Stimulated activated CD4-positive, alpha-beta T cell treated with anti-CD3 and anti-CD28 coated beads, Interleukin-2, amount 100 ng/mL, for 48 hours (primary cell): ENCODE measurements around the gene DCLRE1C.
"Not testable (repeated sequence)": the region's sequence is repeated elsewhere in the genome, so short reads cannot be mapped to it uniquely, and the experiment has no call there.

Source experiments
- DNase-seq, 2 donors: peaks; one replicate each; pipeline ENCODE4 v3.0.0-alpha.2; 2020

Gene DCLRE1C

GRCh38 chr10:14879124-14879927, 74.6 kb downstream of the DCLRE1C start:
- DNase-seq = peak; percentile 28 to 33

DNA sequence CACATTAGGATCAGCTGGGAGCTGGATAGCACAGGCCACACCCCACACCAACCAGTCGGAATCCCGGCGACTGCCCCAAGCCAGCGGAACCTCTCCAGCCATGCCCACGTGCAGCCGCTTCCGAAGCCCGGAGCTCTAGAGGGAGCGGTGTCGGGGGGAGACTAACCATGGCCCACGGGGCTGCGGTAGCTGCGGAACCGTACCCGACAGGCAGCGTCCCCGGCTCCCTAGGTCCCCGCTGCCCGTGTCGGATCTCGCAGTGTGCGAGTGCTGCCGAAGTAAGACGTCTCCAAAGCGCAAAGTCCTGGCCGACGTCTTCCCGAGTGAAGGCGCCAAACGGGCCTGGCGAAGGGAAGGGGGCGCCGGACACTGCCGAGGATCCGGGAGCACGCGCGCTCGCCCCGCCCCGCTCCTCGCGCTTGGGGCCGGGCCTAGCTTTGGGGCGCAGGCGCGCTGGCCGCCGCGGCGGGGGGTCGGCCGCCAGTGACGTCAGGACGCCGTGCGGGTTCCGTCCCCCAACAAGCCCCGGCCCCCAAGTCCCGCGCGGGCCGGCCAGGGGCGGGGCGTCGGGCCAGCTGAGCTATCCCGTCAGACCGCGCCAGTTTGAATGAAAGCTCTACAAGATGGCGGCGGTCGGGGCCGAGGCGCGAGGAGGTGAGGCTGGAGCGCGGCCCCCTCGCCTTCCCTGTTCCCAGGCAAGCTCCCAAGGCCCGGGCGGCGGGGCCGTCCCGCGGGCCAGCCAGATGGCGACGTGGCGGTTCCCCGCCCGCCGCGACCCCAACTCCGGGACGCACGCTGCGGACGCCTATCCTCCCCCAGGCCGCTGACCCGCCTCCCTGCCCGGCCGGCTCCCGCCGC, 75.4 kb downstream of the DCLRE1C start, which contains the start of gene SUV39H2:
SUV39H2 (plus strand) TSS at position 601 of the 858 bp plus-strand sequence; CDS start at position 624, 23 bp downstream.
- DNase-seq = peak; percentile 84 to 92

DNA sequence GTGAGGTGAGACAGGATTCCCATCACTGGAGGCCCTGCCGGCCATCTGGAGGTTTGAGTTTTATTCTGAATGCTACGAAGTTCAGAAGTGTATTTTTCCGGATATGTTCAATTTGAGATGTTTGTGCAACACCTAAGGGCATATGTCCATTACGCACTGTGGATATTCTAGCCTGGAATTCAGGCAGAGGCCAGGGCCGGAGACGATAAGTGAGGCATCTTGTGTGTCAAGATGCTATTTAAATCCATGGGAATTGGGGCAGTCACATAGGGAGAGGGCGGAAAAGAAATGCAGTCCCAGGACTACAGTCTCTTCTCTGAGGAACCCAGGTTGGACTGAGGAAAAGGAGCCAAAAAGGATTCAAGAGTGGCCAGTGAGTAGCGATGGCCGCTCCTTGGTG, 77.1 kb downstream of the DCLRE1C start:
- no peak for DNase-seq

DNA sequence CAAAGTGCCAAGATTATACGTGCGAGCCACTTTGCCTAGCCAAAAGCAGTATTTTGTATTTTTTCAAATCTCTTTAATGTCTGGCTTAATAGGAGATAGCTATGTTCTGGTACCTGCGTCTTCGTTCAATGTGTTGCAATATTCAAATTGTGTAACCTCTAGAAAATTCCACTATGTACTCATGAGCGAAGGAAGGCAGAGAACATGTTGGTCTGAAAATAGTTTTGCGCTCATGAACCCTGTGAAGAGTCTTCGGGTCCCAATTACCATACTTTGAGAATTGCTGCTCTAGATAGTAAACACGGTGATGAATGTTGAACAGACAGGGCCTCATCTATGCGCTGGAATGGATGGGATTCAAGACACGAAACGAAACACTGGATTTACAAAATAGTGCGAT, 78.0 kb downstream of the DCLRE1C start:
- DNase-seq = no peak

- no peak for DNase-seq
Observed at GRCh38 chr10:14873090-14873760, 80.7 kb downstream of the DCLRE1C start.

GRCh38 chr10:14864871-14865270, 89.0 kb downstream of the DCLRE1C start:
- DNase-seq = not testable (repeated sequence)

- DNase-seq = not testable (repeated sequence)
Observed at GRCh38 chr10:14864466-14864865, 89.4 kb downstream of the DCLRE1C start.

DNA sequence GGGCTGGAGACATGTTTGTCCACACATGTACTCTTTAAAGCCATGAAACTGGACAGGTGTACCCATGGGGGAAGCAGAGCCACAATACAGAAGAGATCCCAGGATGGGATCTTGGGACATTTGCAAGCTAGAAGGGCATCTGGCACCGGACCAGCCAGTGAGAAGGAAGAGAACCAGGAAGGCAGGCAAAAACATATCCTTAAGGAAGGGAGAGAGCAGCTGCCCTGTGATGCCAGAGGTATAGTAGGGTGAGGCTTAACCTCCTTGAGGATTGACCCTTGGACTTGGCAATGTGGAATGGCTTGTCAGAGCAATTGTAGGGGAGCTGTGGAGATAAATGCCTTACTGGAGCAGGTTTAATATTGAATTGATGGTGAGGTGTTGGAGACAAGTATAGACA, 93.1 kb downstream of the DCLRE1C start:
- DNase-seq = no peak

DNA sequence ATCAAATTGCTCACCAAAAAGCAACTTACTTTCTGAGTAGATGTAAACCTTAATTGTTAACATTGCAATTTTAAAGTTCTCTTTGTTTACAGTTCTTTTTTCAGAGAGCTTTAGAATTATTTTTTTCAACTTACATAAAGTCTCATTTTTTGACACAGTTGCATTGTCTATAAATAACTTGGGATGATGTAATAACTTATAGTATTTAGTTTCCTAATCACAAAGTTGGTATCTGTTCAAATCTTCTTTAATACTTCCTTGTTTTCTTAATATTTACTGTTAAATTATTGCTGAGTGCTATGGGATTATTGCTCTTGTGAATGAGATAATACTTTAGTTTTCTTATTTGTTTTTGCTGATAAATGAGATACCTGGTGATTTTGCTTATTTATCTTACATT, 94.1 kb downstream of the DCLRE1C start:
- DNase-seq = no peak

- no peak for DNase-seq
Observed at GRCh38 chr10:14859043-14859442, 94.9 kb downstream of the DCLRE1C start.

- no peak for DNase-seq
Observed at GRCh38 chr10:14858338-14858960, 95.4 kb downstream of the DCLRE1C start.

- DNase-seq = no peak
Observed at GRCh38 chr10:14855453-14855852, 98.4 kb downstream of the DCLRE1C start.

DNA sequence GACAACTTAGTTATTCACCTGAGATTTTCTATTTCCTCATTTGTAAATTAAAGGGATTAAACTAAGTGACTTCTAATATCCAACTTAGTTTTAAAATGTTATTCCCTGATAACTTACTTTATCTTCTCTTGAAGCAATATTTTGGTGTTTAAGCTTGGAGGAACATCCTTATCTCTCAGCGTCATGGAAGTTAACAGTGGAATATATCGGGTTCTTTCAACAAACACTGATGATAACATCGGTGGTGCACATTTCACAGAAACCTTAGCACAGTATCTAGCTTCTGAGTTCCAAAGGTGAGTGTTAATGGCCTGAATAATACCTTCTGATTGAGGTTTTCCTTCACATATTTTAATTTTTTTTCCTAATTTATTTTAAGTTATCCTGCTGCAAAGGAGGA, 101.7 kb downstream of the DCLRE1C start:
- DNase-seq = no peak
